Bronchial epithelial cell (primary cell): ENCODE measurements around the gene MMP14. TPM values are rescaled to one million over a fixed set of nuclear protein-coding genes. Genes with fewer than 3 reads are reported as not detected.

ENCODE experiments used
- DNase-seq: peaks from one replicate; pipeline ENCODE4 v3.0.0-alpha.2; 2010; ENCODE audit warnings: low read depth
- FAIRE-seq: peaks from 2 replicates; lab custom pipeline; 2011; peaks lifted over from hg19 to GRCh38; lab: Jason Lieb, UNC
- H3K27me3 ChIP-seq: 2 replicates; pipeline ENCODE4 v1.5.1; 2011; ENCODE audit warnings: low read length; ENCODE audit not compliant: control insufficient read depth, insufficient read depth
- H3K36me3 ChIP-seq: 2 replicates; pipeline ENCODE4 v1.5.1; 2011; ENCODE audit warnings: low read length; ENCODE audit not compliant: control insufficient read depth, insufficient read depth
- H3K4me3 ChIP-seq: 2 replicates; pipeline ENCODE4 v1.5.1; 2011; ENCODE audit warnings: mild to moderate bottlenecking, low read depth, low read length, control low read depth
- CTCF ChIP-seq: IDR thresholded peaks from 2 replicates; pipeline ENCODE4 v1.5.1; 2011; ENCODE audit warnings: mild to moderate bottlenecking, moderate library complexity, low read length, control low read depth, inconsistent platforms; ENCODE audit not compliant: insufficient read depth, severe bottlenecking
- total RNA-seq: library from RNA; depleted of rRNA; stranded (reverse); fragments of >200 nt; gene quantifications from 2 replicates; pipeline ENCODE4 v1.2.1, GENCODE V29; 2014

MMP14 gene
- total RNA-seq, 1 donor from 2014 or later = 126 TPM

DNA sequence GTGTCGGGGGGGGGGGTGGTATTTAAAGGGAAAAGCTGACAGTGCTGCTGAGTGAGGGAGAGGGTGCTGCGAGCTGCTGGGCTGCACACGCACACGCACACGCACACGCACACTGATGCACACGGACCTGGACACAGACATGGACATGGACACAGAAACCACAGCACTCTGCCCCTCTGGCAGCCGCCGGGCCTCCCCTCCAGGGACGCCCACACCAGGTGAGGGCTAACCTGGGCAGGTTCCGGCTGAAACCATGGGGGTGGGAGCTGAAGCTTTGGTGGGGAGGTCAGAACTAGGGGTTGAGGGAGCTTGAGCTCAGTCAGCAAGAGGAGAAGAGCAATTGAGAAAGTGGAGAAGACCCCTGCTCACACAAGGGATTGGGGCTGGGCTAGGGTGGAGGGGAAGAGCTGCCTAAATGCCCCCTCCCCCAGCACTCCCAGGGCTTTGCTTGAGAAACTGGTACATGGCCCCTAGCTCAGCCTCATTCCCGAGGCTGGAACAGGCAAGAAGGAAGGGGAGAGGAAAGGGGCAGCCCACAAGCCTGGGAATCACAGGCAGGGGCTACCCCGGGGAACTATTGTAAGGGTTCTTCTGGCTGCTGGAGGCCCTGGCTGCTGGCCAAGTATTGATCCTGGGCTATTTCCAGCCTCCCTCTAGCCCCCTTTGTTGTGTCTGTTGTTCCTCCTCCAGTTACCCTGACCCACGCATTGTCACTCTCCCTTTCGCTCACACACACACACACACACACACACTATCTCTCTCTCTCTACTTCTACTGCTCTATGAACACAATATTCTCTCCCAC, 47.0 kb downstream of the MMP14 start, which contains the start of gene REM2:
Gene REM2, plus strand, starts transcription at position 50 of the 804 bp plus-strand sequence. Its CDS starts 66 bp downstream, at position 116.
- FAIRE-seq (no peak), DNase-seq (no peak)
- Histone ChIP-seq H3K27me3 (no peaks in the 10 kb centered on the region), H3K36me3 (peaks cover 7% of the 10 kb centered on the region), H3K4me3 (no peak within 1 kb of the TSS)
- no peak for TF ChIP-seq CTCF

GRCh38 chr14:22884076-22884737, 47.8 kb downstream of the MMP14 start:
- FAIRE-seq = no peak
- no peak for DNase-seq
- Histone ChIP-seq H3K4me3 (no peak overlapping the region), H3K27me3 (no peaks in the 10 kb centered on the region), H3K36me3 (no peaks in the 10 kb centered on the region)
- no peak for TF ChIP-seq CTCF

DNA sequence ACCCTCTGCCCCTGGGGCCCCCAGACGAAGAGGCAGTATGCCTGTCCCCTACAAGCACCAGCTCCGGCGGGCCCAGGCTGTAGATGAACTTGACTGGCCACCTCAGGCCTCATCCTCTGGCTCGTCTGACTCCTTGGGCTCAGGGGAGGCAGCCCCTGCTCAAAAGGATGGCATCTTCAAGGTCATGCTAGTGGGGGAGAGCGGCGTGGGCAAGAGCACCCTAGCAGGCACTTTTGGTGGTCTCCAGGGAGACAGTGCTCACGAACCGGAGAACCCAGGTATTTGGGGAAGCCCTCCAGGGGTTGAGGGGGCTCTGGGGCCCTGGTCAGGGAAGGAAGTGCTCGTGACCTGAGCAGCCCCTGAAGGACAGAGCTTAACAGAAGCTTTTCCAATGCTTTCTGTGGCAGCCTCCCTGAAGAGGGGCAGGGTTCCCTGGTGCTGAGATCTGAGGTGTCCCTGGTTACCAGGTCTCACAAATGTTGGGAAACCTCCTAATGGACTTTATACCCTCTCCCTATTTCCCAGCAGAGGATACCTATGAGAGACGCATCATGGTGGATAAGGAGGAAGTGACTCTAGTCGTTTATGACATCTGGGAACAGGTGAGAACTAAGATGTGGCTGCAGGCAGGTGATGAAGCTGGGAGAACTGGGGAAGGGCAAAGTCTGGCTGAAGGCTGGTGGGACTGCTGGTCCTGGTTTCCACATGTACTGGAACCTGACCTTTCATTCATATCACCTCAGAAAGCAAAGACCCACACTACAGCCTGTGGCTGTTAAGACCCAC, 48.5 kb downstream of the MMP14 start:
- no peak for FAIRE-seq
- Histone ChIP-seq H3K36me3 (no peaks in the 10 kb centered on the region), H3K4me3 (no peak overlapping the region), H3K27me3 (no peaks in the 10 kb centered on the region)
- no peak for DNase-seq
- TF ChIP-seq CTCF = no peak

DNA sequence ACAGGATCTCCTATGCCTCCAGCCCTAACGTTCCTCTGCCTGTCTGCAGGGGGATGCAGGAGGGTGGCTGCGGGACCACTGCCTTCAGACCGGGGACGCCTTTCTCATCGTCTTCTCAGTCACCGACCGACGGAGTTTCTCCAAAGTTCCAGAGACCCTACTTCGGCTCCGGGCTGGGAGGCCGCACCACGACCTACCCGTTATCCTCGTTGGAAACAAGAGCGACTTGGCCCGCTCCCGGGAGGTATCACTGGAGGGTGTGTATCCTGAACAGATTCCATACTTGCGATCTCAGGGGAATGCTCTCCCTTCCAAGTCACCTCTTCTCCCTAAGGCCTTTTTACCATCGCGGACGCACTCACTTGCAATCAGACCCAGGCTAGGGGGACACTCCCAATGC, 49.6 kb downstream of the MMP14 start:
- DNase-seq = no peak
- no peak for TF ChIP-seq CTCF
- Histone ChIP-seq H3K36me3 (no peaks in the 10 kb centered on the region), H3K27me3 (no peaks in the 10 kb centered on the region), H3K4me3 (no peak overlapping the region)
- FAIRE-seq = no peak

GRCh38 chr14:22886500-22887259, 50.3 kb downstream of the MMP14 start:
- DNase-seq (peak; percentile 52), FAIRE-seq (no peak)
- TF ChIP-seq CTCF = peak; percentile 36
- Histone ChIP-seq H3K36me3 (no peaks in the 10 kb centered on the region), H3K4me3 (peak overlapping the region; percentile 54), H3K27me3 (no peaks in the 10 kb centered on the region)
